HG02885 (cell line): ENCODE results near the gene HS1BP3.

Experiments used
- ATAC-seq: cut with Tn5 transposase; IDR thresholded peaks from one replicate; pipeline ENCODE4 v1.9.1; 2021; ENCODE audit warnings: mild to moderate bottlenecking; ENCODE audit not compliant: unreplicated experiment, poor library complexity

HS1BP3 gene, protein sequence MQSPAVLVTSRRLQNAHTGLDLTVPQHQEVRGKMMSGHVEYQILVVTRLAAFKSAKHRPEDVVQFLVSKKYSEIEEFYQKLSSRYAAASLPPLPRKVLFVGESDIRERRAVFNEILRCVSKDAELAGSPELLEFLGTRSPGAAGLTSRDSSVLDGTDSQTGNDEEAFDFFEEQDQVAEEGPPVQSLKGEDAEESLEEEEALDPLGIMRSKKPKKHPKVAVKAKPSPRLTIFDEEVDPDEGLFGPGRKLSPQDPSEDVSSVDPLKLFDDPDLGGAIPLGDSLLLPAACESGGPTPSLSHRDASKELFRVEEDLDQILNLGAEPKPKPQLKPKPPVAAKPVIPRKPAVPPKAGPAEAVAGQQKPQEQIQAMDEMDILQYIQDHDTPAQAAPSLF

DNA sequence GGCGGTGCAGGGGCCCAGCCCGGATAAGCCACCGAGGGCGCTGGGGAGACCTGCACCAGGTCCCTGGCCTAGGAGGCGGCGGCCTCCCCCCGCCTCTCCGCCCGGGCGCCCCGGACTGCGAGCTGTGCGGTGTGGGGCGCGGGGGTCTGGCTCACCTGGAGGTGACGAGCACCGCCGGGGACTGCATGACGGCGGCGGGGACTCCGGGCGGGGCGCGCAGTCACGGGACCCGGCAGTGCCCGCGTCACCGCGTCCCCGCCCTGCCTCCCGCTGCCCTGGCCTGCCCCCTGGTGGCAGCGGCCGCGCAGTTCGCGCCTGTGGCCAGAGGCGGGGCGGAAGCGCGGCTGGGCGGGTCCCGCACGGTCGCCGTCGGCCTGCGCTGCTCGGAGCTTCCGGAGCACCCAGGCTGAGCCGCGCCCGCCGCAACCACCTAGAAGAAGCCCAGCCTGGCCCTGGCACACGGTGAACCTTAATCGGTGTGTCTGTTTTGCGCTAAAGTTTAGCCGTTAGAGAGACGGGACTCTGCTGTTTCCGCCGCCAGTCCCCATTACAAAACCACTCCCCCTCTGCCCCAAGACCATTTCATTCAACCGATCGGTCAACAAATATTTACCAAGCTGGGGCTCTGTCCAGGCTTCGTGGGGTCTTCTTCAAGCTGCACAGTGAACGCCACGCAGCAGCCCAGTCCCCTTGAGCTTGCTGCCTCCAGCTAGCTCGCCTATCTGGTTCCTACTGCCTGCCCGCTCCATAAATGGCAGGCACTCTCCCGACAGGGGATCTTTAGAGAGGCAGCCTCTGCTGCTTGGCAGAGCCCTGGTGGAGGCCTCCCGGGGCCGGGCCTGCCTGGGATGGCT is at the start of gene HS1BP3:
Gene HS1BP3, minus strand, starts transcription at position 222 of the 854 bp plus-strand sequence. Its CDS starts 35 bp downstream, at position 187.
- ATAC-seq = peak; percentile 95

DNA sequence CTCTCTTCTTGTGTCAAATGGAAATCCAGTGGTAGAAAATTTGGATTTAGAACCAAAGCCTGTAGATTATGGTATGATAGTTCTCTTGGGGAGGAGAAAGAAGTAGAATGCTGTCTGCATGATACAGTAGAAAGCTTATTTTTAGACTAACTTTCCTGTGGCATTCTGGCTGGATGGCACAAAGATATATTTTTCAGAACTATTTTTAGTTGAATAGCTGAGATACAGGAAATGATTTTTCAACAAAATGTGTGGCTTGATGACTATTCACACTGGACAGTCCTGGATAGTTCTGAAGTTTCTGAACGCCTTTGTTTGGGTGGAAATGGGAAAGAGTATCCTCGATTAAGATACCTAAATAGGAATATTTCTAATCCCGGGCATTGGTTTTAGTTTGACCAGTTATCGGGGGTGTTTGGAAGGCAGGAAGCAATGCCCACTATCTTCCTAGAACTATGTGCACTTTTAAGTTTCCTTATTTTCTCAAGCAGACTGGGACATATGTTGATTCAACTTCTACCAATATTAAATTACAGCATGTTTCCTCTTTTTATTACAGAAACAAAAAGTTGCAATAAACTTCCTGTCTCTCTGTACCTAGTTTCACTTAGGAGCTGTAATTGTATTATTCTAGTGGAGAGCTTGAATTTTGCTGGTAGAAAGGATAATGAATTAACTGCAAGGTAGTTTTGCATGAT is 48.2 kb upstream of the HS1BP3 start:
- no peak for ATAC-seq

DNA sequence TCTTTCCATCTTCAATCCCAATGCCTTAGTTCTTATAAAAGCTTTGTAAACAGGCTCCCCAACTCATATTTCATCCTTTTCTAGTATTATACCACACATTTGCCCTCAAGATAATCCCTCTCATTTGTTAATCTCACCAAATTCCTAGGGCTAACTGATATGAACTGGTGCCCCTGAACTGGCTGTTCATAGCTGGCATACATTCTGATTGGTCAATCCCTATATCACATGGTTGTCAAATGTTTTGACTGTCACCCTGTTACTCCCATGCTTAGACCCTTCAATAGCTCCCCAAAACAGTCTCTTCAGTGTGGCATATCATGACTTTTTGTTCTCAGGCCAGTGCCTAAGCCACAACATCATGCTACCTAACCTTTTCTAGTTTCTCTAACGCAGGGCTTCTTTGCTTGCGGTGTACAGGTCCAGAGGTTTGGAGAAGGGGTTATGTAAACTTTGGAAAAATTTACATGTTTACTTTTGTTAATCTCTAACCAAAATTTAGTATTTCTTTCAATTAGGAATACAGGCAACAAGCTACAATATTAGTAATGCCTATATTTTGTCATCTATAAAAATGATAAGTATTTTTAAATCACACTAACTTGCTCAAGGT is 46.5 kb upstream of the HS1BP3 start:
- ATAC-seq = no peak

DNA sequence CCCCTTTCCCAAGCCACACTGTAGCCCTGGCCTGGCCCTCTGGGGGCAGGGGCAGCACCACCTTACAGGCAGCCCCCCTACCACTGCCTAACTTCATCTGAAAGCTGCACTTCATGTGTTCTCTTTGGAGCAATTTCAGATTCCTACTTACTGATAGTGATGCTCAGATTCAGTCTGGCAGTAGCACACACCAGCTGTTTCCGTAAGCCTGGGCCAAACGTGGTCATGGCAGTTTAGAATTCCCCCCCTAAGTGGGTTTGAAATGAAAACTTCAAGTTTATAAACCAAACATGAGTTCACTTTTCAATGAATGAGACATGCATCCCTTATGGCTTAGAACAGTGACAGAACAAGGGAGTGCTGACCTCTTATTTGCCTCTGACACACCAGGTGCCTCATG is 45.5 kb upstream of the HS1BP3 start:
- ATAC-seq = no peak

DNA sequence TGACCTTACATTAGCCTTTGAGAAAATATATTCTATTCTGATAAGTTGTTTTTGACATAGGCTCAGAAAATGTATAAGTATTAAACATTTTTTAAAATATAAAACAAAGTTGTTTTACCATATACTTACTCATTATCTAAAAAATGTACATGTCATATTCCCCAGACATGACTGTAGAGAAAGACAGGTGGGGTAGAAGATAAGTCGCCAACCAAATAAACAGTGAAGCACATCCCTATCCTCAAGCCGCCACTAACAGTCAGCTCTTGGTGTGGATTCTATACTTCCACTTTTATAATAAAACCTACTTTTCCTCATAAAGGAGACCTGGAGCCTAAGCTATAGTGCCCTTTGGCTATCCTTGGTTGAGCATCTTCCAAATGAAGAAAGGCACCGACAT is 42.4 kb upstream of the HS1BP3 start:
- ATAC-seq = no peak

DNA sequence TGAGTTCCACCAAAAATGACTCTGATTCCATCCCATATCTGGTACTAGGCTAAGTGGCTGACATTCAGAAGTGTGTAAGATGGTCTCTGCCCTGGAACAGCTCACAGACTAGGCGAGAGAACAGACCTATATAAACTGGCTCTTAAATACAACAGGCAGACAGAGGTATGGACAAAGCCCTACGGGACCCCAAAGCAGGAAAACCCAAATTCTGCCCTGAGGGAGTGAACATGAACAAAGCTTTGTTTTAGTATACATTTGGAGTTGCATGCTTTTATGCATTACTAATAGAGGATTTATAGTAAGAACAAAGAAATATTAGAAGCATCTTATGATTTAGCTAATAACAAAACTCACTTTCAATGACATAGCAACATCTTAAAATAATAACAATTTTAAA is 41.2 kb upstream of the HS1BP3 start:
- ATAC-seq = no peak

DNA sequence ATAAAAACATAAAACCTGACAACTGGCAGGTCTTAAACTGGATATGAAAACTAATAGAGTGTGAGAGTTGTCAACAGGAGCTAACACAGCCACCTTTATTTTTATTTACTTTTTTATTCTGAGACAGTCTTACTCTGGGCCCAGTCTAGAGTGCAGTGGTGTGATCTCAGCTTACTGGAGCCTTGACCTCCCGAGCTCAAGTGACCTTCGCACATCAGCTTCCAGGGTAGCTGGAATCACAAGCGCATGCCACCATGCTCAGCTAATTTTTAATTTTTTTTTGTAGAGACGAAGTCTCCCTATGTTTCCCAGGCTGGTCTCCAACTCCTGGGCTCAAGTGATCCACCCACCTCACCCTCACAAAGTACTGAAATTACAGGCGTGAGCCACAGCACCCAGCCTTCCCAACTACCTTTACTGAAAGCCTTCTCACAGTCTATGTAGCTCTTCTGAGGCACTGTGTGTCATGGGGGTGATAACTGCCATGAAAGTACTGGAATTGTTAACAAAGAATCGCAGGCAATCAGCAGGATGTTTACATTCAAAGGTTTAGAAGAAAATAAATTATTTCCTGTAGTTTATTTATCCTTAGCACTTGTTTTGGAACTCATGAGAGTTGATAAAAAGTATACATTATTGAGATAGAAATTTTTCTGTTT is 40.3 kb upstream of the HS1BP3 start:
- no peak for ATAC-seq

DNA sequence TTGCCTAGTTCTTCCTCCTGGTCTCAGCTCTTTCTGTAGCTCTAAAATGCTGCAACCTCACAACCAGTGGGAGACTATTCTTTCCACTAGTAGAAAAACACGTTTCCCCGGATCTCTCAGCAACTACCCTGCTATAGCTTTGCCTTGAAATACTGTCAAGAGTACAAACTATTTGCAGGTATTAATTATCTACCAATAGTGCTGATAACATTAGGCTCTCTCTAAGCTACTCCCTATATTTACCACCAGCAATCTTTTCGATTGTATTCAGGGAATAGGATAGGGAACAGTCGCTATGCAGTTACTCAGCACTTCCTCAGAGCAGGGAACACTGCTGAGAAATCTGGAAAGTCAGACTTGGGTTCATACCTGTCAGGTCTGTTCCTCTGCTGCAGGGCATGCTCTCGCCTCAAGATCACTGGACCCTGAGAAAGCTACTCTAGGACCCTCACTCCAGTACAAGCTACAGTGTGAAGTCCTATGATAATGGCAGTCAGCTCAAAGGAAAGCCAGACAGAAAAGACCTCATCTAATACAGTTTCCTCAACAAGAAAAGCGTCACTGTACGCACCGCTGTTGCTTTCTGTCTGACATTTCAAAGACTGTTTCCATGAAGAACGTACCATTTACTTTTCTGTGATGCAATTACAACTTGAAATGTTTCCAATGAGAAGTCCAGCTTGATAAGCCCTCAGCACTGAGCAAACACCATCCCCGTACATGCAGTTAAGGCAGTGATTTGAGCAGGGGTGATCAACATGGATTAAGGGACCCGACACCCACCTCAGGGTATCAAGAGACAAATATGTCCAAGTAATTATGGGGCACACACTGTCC is 38.7 kb upstream of the HS1BP3 start:
- no peak for ATAC-seq

DNA sequence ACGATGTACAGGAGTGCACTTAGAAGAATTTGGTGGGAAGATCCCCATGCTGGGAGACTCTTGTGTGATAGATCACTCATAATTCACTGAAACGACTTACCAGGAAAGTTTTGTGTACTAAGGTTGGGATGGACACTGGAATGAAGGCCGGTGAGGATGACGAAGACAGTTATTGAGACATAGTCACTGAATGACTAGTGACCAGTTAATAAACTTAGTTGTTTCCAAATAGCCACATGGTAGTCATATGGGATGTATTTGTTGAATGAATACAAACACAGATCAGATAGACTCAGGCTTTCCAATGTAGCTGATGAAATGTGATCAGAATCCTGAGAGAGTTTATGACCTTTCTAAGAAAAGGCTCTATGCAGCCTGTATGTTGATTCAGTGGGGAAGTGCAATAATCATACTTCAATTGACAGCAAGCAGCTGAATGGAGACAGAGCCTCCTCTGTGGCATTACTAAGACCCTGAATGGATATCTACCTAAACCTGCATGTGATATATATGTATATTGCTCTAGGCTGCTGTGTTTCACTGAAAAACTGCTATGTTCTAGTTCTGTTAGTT is 36.4 kb upstream of the HS1BP3 start:
- no peak for ATAC-seq

DNA sequence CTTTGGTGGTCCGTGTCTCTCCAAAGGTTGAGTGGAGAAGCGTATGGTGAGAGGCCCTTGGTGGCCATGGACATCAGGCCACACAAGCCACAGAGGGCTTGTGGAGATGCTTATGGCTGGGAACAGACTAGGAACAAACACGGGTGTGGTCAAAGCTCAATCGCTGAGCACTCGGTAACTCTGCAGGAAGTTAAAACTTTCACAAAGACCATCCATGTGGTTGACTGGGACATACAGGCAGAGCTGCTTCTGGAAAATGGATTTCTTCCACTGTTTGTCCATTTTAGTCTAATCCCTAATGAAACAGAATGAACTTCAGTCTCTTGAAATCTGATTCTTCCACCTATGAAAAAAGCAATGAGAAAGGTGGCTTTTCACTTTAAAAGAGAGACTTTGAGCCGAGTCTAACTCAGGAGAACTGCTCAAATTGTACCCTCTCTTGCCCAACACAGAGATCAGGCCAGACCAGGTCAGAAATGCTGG is 33.7 kb upstream of the HS1BP3 start:
- no peak for ATAC-seq

DNA sequence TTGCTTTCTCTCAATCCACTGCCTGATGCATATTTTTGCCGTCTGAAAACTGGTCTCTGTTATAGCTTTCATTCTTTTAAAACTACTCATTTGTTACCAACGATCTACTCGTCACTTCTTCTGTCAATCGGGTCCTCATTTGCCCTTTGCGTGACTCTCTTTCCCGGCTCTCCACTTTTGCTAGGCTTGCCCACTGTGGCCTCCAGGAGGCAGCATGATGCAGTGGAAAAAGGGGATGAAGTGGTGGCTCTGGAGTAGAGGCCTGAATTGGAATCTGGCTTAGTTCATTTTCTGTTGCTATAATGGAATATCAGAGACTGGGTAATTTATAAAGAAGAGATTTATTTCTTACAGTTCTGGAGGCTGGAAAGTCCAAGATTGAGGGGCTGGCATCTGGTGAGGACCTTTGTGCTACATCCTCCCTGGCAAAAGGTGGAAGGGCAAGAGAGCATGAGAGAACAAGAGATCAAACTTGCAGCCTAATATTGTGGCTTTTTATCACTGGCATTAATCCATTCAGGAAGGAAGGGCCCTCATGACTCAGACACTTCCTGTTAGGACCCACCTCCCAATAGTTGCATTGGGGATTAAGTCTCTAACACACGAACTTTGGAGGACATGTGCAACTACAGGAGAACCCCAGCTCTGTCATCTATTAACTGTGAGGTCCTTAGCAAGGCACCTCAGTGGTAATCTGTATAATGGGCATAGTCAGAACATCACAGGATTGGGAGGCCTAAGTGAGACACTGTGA is 31.4 kb upstream of the HS1BP3 start:
- no peak for ATAC-seq

DNA sequence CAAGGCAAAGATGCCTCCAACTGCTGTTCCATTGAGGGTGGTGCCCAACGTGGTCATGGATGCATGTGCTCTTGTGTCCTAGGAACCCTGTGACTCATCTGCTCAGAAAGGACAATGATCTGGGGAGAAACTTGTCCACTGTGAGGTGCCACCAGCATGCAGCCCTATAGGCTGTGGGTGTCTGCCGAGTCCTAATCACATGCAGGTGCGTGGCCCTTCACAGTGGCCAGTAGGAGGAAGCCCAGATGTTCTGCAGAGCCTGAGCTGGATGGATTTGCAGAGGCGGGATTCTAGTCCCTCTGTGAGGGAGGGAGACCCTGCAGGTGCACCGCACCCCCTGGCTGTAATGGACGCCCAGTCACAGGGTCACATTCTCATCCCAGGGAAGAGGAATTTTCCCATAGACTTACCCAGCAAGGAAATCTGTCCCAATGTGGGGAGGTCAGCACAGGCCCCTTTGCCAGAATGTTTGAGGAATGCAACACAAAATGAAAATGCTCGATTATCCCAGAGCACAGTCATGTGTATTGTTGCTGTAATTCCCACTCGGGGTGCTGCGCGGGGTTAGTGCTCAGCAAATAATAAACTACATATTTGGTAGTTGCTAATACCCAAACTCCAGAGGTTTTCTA is 30.0 kb upstream of the HS1BP3 start:
- ATAC-seq = no peak

DNA sequence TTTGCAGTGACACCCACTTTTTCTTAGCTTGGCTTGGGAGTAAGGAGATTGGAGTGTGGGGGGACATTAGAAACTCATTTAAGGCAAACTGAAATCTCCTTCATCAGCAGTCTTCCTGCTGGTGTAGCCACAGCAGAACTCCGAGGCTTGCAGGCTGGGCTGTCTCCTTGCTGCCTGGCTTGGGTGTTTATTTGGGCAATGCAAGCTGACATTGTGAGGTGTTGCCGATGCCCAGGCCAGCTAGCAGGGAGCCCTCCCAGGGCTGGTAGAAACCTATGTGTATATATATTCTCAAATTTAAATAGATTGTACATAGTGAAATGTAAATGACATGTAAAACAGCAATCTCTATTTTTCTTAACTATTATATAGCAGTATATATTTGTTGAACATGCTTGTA is 27.9 kb upstream of the HS1BP3 start:
- no peak for ATAC-seq

DNA sequence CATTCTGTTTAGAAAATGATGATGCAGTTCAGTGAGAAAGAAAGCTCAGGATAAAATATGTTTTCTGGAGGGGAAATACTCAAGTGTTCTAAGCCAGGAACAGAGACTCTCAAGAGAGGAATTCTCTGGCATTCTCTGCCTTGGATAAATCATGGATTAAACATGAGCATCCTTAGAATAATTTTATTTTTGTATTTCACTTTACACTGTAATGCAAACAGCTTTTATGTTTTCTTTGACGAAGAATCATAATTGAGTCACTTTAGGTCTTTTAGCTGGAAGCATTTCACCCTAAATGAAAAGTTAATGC is 27.1 kb upstream of the HS1BP3 start:
- ATAC-seq = no peak

DNA sequence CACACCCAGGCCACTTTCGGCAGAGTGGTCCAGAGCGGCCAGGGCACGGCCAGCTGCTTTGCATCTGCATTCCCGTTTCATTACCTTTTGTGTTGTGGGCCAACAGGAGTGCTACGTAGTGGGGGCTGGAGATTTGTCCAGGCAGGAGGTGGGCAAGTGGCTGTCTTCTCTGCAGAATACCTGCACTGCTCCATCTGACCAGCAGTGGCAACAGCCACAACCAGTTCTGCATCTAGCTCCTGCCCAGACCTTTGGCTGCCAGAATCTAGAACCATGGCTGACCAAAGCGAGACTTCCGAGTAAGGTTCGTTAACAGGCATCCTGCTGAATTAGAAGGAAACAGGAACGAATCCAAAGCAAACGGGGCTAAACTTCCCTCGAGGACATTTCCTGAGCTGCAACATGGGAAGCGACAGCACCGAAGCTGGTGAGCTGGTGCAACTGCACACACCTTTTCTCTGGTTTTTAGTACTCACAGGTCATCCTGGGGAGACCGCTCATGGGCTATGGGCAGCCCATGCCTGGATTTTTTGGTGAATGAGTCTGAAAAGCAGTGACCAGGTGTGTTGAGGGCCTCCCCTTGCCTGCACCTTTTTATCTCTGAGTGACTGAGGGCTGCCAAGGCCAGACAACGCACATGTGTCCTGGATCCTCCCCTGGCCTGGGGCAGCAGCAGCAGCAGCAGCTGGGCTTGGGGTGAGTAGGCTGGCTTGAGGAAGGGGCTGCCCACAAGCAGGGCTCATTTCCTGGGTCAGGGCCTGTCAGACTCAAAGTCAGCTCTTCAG is 26.6 kb upstream of the HS1BP3 start:
- peak; percentile 37 for ATAC-seq

DNA sequence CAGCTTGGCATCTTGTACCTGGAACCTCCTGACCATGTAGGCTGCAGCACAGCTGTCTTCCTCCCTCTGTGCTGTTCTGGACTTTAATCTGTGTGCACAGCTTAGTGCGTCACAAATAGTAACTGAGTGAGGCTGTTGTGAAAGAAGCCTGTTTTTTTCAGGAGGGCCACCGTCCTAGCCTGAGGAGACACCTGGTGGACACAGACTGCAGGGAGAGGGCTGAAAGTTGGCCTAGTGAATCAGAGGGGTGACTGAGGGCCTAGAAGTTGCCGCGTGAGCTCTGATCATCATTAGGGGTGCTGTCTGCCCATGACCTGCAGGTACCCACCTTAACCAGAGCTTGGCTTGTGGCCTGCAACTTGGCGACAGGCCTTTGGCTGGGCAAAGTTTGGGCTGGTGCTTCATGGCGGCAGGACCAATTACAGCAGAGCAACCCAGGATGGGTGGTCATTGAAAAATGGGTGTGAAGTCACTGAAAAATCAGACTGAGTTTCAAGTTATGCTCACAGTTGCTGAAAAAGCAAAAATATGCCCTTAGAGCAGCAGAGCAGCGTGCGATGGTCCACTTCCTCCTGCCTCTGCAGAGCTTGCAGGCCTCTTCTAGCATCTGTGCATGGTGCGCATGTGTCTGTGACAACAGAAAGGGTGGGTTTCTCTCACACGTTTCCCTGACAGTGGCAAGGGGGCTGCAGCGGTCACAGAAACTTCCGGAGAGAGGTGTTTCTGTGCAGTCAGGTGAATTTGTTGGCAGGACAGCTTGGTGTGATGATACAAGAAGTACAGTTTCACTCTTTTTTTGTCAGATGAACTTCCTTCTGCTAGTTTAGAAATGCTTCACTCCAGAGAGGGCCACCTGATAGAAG is 25.7 kb upstream of the HS1BP3 start:
- ATAC-seq = peak; percentile 67
